CD14-positive monocyte (primary cell): ENCODE results near the gene FKBP2. TPM values are rescaled to one million over a fixed set of nuclear protein-coding genes. Genes with fewer than 3 reads are reported as not detected.

Experiments
- DNase-seq, 3 donors: peaks; one replicate each; pipeline ENCODE4 v3.0.0-alpha.2; 2011 to 2022
- H2AFZ ChIP-seq: 2 replicates; pipeline ENCODE4 v1.6.0; 2012; ENCODE audit warnings: mild to moderate bottlenecking, low read depth, low read length, inconsistent platforms; ENCODE audit not compliant: insufficient read depth, poor library complexity, severe bottlenecking
- H3K27ac ChIP-seq, 2 donors: 1 replicate in 1 of 2; 2 replicates in 1 of 2; pipeline ENCODE4 v1.5.1; 2012 to 2013; ENCODE audit warnings: low read length in 2 of 2, control low read depth in 1 of 2, inconsistent platforms in 1 of 2, low read depth in 1 of 2, mild to moderate bottlenecking in 1 of 2
- H3K27me3 ChIP-seq, 2 donors: one replicate each; pipeline versions ENCODE4 v1.6.0 to v1.6.1; 2011 to 2013; ENCODE audit warnings: low read length in 2 of 2; ENCODE audit not compliant: control insufficient read depth in 2 of 2, insufficient read depth in 2 of 2
- H3K36me3 ChIP-seq, 2 donors: replicated peaks in 1 of 2; 1 replicate in 1 of 2; 2 replicates in 1 of 2; pipeline versions ENCODE4 v1.5.1 to v1.6.1; 2012 to 2013; ENCODE audit warnings: low read length in 2 of 2, control low read depth in 1 of 2, inconsistent platforms in 1 of 2, mild to moderate bottlenecking in 1 of 2; ENCODE audit not compliant: insufficient read depth in 2 of 2, control insufficient read depth in 1 of 2
- H3K4me1 ChIP-seq, 2 donors: 1 replicate in 1 of 2; 2 replicates in 1 of 2; pipeline versions ENCODE4 v1.5.1 to v1.6.1; 2012 to 2013; ENCODE audit warnings: low read length in 2 of 2, control low read depth in 1 of 2, inconsistent platforms in 1 of 2, mild to moderate bottlenecking in 1 of 2, moderate library complexity in 1 of 2; ENCODE audit not compliant: insufficient read depth in 2 of 2, control insufficient read depth in 1 of 2
- H3K4me2 ChIP-seq: replicated peaks from 2 replicates; pipeline ENCODE3; 2012; ENCODE audit warnings: low read length, moderate library complexity, mild to moderate bottlenecking; ENCODE audit not compliant: poor library complexity, severe bottlenecking; ENCODE audit errors: extremely low read depth
- H3K4me3 ChIP-seq, 3 experiments: fragments of 200-600 bp in 1 of 3; sonication (generic) in 1 of 3; replicated peaks in 1 of 3; 1 replicate in 2 of 3; 2 replicates in 1 of 3; pipeline ENCODE4 v1.5.1; 2011 to 2013; ENCODE audit warnings: low read length in 3 of 3, mild to moderate bottlenecking in 3 of 3, control low read depth in 2 of 3, low read depth in 2 of 3, inconsistent platforms in 1 of 3, moderate library complexity in 1 of 3
- H3K79me2 ChIP-seq: 2 replicates; pipeline ENCODE4 v1.6.0; 2012; ENCODE audit warnings: mild to moderate bottlenecking, control low read depth, inconsistent platforms, low read length, moderate library complexity; ENCODE audit not compliant: insufficient read depth
- H3K9ac ChIP-seq: 2 replicates; pipeline ENCODE4 v1.6.0; 2017; ENCODE audit warnings: low read length, mild to moderate bottlenecking; ENCODE audit not compliant: insufficient read depth, poor library complexity, severe bottlenecking
- H3K9me3 ChIP-seq, 2 donors: replicated peaks in 1 of 2; 1 replicate in 1 of 2; 2 replicates in 1 of 2; pipeline versions ENCODE4 v1.5.1 to v1.6.1; 2012 to 2013; ENCODE audit warnings: low read length in 2 of 2, control low read depth in 1 of 2; ENCODE audit not compliant: control insufficient read depth in 1 of 2, insufficient read depth in 1 of 2
- H4K20me1 ChIP-seq: 2 replicates; pipeline ENCODE4 v1.6.0; 2012; ENCODE audit warnings: mild to moderate bottlenecking, low read length, control low read depth, moderate library complexity; ENCODE audit not compliant: insufficient read depth
- H3K27ac Mint-ChIP-seq, 7 donors: one replicate each; pipeline ENCODE4 v1.8.0; 2020; ENCODE audit warnings: mild to moderate bottlenecking in 7 of 7, mixed read lengths in 7 of 7, moderate library complexity in 6 of 7, inconsistent platforms in 2 of 7
- H3K27me3 Mint-ChIP-seq, 3 donors: one replicate each; pipeline ENCODE4 v1.8.0; 2021 to 2022; ENCODE audit warnings: low read depth in 3 of 3, mild to moderate bottlenecking in 3 of 3, mixed read lengths in 3 of 3, moderate library complexity in 3 of 3, inconsistent platforms in 1 of 3
- H3K36me3 Mint-ChIP-seq, 2 donors: one replicate each; pipeline ENCODE4 v1.8.0; 2020; ENCODE audit warnings: mixed read lengths in 2 of 2, inconsistent platforms in 1 of 2, mild to moderate bottlenecking in 1 of 2
- H3K4me1 Mint-ChIP-seq: one replicate; pipeline ENCODE4 v1.8.0; 2020; ENCODE audit warnings: mild to moderate bottlenecking, mixed read lengths
- H3K4me3 Mint-ChIP-seq, 2 donors: one replicate each; pipeline ENCODE4 v1.8.0; 2020; ENCODE audit warnings: mild to moderate bottlenecking in 2 of 2, mixed read lengths in 2 of 2, moderate library complexity in 1 of 2
- H3K9me3 Mint-ChIP-seq, 7 donors: one replicate each; pipeline ENCODE4 v1.8.0; 2020 to 2022; ENCODE audit warnings: mixed read lengths in 7 of 7, mild to moderate bottlenecking in 6 of 7, moderate library complexity in 6 of 7, inconsistent platforms in 2 of 7
- CTCF ChIP-seq: fragments of 200-600 bp; IDR thresholded peaks from one replicate; pipeline ENCODE4 v1.8.0; 2022; ENCODE audit warnings: antibody characterized with exemption, mild to moderate bottlenecking
- WGBS: methylation state at CpG from one replicate; pipeline ENCODE4 v1.1.5; 2013; ENCODE audit warnings: missing lambda C conversion rate; ENCODE audit not compliant: insufficient coverage; 5-methylcytosine and 5-hydroxymethylcytosine counted together
- intact Hi-C, 2 donors: fragments of 100-400 bp; cut with micrococcal nuclease; formaldehyde crosslinking; loops; one replicate each; pipeline versions ENCODE4 v1.15.0 to v1.15.1; 2023
- polyA plus RNA-seq, 3 donors: library from polyadenylated mRNA; depleted of rRNA in 1 of 3; unstranded in 2 of 3; stranded (reverse) in 1 of 3; fragments of 300-500 nt in 2 of 3; fragments of >200 nt in 1 of 3; fragmentation: Illumina TruSeq in 2 of 3; gene quantifications; 1 replicate in 2 of 3; 2 replicates in 1 of 3; pipeline ENCODE4 v1.2.3, GENCODE V29; 2012 to 2021

FKBP2 gene
- polyA plus RNA-seq, 3 donors: 38.9 to 80.7 (median 71.1) TPM

GRCh38 chr11:64219354-64219684, 21.6 kb upstream of the FKBP2 start:
- Histone ChIP-seq H3K9me3 (no peaks in the 10 kb centered on the region), H3K27ac (peak overlapping the region in 1 of 2 donors; percentile 26), H3K9ac (no peak overlapping the region), H3K36me3 (peaks cover 84 to 92% of the 10 kb centered on the region in 2 donors), H2AFZ (no peak overlapping the region), H3K4me2 (no peak overlapping the region), H3K27me3 (no peaks in the 10 kb centered on the region), H3K4me3 (no peak overlapping the region), H3K79me2 (peaks cover 38% of the 10 kb centered on the region), H3K4me1 (peaks cover 0 to 4% of the 10 kb centered on the region in 2 donors), H4K20me1 (peaks cover 90% of the 10 kb centered on the region)
- no peaks in the 10 kb centered on the region for H3K27me3 Mint-ChIP-seq
- no peak overlapping the region for H3K4me3 Mint-ChIP-seq
- H3K27ac Mint-ChIP-seq: peak overlapping the region in 1 of 7 donors; percentile 46
- peaks cover 76 to 91% of the 10 kb centered on the region in 2 donors for H3K36me3 Mint-ChIP-seq
- TF ChIP-seq CTCF: no peak
- peaks cover 9% of the 10 kb centered on the region for H3K4me1 Mint-ChIP-seq
- peak in 1 of 3 donors; percentile 2 for DNase-seq
- H3K9me3 Mint-ChIP-seq: peaks cover 0 to 2% (median 0%) of the 10 kb centered on the region in 7 donors
- intact Hi-C loops: no loop called here
- WGBS: 94% methylated on average over 5 of the region's 7 CpGs

- Histone ChIP-seq H3K27ac (peak overlapping the region in 1 of 2 donors; percentile 26), H3K4me1 (peaks cover 3 to 9% of the 10 kb centered on the region in 2 donors)
These were observed 21.1 kb upstream of the FKBP2 start for GRCh38 chr11:64219755-64220154.

More at GRCh38 chr11:64219755-64220154, 21.1 kb upstream of the FKBP2 start:
- H3K79me2 ChIP-seq: peaks cover 35% of the 10 kb centered on the region
- DNase-seq: no peak
- H4K20me1 ChIP-seq: peaks cover 90% of the 10 kb centered on the region
- H3K4me2 ChIP-seq: no peak overlapping the region
- no peak overlapping the region for H3K4me3 ChIP-seq
- WGBS: 94% methylated on average over 3 of the region's 10 CpGs
- Mint-ChIP-seq H3K27ac (peak overlapping the region in 1 of 7 donors; percentile 50), H3K9me3 (peaks cover 0 to 2% (median 0%) of the 10 kb centered on the region in 7 donors), H3K27me3 (no peaks in the 10 kb centered on the region), H3K4me3 (no peak overlapping the region), H3K36me3 (peaks cover 71 to 87% of the 10 kb centered on the region in 2 donors), H3K4me1 (peaks cover 11% of the 10 kb centered on the region)
- no peak for TF ChIP-seq CTCF
- intact Hi-C loops: no loop called here
- no peak overlapping the region for H2AFZ ChIP-seq
- peaks cover 80 to 89% of the 10 kb centered on the region in 2 donors for H3K36me3 ChIP-seq
- H3K9me3 ChIP-seq: no peaks in the 10 kb centered on the region
- no peak overlapping the region for H3K9ac ChIP-seq
- H3K27me3 ChIP-seq: no peaks in the 10 kb centered on the region
